SH-SY5Y (cell line): ENCODE data around the gene JMJD7.

ENCODE experiments used
- GATA2 ChIP-seq: IDR thresholded peaks from 2 replicates; pipeline ENCODE4 v1.6.1; 2011; ENCODE audit warnings: mild to moderate bottlenecking, low read depth, low read length
- GATA3 ChIP-seq: IDR thresholded peaks from 2 replicates; pipeline ENCODE4 v1.6.1; 2011; ENCODE audit warnings: low read depth, mild to moderate bottlenecking, low read length, moderate library complexity

- TF ChIP-seq GATA3 (no peak), GATA2 (no peak)
Measured at GRCh38 chr15:41844814-41845213, 16.9 kb downstream of the JMJD7 start.
